HEK293 (cell line): ENCODE data around the gene WASL.

Experiments used
- BCL11B ChIP-seq: fragments of 450-650 bp; formaldehyde crosslinking; IDR thresholded peaks from 2 replicates; pipeline ENCODE4 v1.5.1; 2016; ENCODE audit warnings: low read depth, missing biosample characterization, missing genetic modification characterization
- GLI2 ChIP-seq: fragments of 450-650 bp; formaldehyde crosslinking; IDR thresholded peaks from 2 replicates; pipeline ENCODE4; 2017; ENCODE audit warnings: missing biosample characterization, missing genetic modification characterization, low read depth, borderline replicate concordance
- HOXD13 ChIP-seq: sonication (generic); formaldehyde crosslinking; IDR thresholded peaks from 2 replicates; pipeline ENCODE4 v1.8.0; 2022; ENCODE audit warnings: missing genetic modification reagents, borderline replicate concordance
- RBAK ChIP-seq: fragments of 450-650 bp; formaldehyde crosslinking; IDR thresholded peaks from 2 replicates; pipeline ENCODE4 v1.5.1; 2016; ENCODE audit warnings: missing biosample characterization, missing genetic modification characterization
- SALL2 ChIP-seq: fragments of 450-650 bp; formaldehyde crosslinking; IDR thresholded peaks from 2 replicates; pipeline ENCODE4 v1.5.0; 2017; ENCODE audit warnings: missing biosample characterization, mild to moderate bottlenecking, missing genetic modification characterization, borderline replicate concordance
- SETDB1 ChIP-seq: IDR thresholded peaks from one replicate; pipeline ENCODE4 v1.6.1; 2017; ENCODE audit warnings: mild to moderate bottlenecking, low read length, moderate library complexity, mixed read lengths; ENCODE audit not compliant: insufficient read length
- WT1 ChIP-seq: fragments of 450-650 bp; formaldehyde crosslinking; IDR thresholded peaks from 2 replicates; pipeline ENCODE4 v1.5.1; 2016; ENCODE audit warnings: missing biosample characterization, missing genetic modification characterization
- YY2 ChIP-seq: fragments of 450-650 bp; formaldehyde crosslinking; IDR thresholded peaks from 2 replicates; pipeline ENCODE4 v1.5.1; 2016; ENCODE audit warnings: missing biosample characterization, missing genetic modification characterization
- ZFP3 ChIP-seq: fragments of 450-650 bp; formaldehyde crosslinking; IDR thresholded peaks from 2 replicates; pipeline ENCODE4 v1.5.1; 2016; ENCODE audit warnings: low read depth, missing biosample characterization, missing genetic modification characterization
- ZNF10 ChIP-seq: fragments of 450-650 bp; formaldehyde crosslinking; IDR thresholded peaks from 2 replicates; pipeline ENCODE4 v1.5.1; 2017; ENCODE audit warnings: missing biosample characterization, missing genetic modification characterization
- ZNF169 ChIP-seq: fragments of 450-650 bp; formaldehyde crosslinking; IDR thresholded peaks from 2 replicates; pipeline ENCODE4 v1.5.1; 2016; ENCODE audit warnings: missing biosample characterization, missing genetic modification characterization
- ZNF292 ChIP-seq: fragments of 450-650 bp; formaldehyde crosslinking; IDR thresholded peaks from 2 replicates; pipeline ENCODE4 v1.5.1; 2016; ENCODE audit warnings: low read depth, missing biosample characterization, missing genetic modification characterization, borderline replicate concordance
- ZNF311 ChIP-seq: fragments of 450-650 bp; formaldehyde crosslinking; IDR thresholded peaks from 2 replicates; pipeline ENCODE4 v1.5.1; 2017; ENCODE audit warnings: missing biosample characterization, missing genetic modification characterization, borderline replicate concordance
- ZNF37A ChIP-seq: fragments of 450-650 bp; IDR thresholded peaks from 2 replicates; pipeline ENCODE4 v1.5.1; 2018; ENCODE audit warnings: missing biosample characterization, missing genetic modification characterization
- ZNF664 ChIP-seq: fragments of 450-650 bp; formaldehyde crosslinking; IDR thresholded peaks from 2 replicates; pipeline ENCODE4 v1.5.1; 2016; ENCODE audit warnings: missing biosample characterization, missing genetic modification characterization
- ZNF670 ChIP-seq: fragments of 450-650 bp; formaldehyde crosslinking; IDR thresholded peaks from 2 replicates; pipeline ENCODE4 v1.5.1; 2016; ENCODE audit warnings: missing biosample characterization, missing genetic modification characterization, low read depth
- ZNF677 ChIP-seq: fragments of 450-650 bp; IDR thresholded peaks from 2 replicates; pipeline ENCODE4 v1.5.0; 2018; ENCODE audit warnings: missing biosample characterization, mild to moderate bottlenecking, missing genetic modification characterization, moderate library complexity
- ZNF707 ChIP-seq: fragments of 450-650 bp; formaldehyde crosslinking; IDR thresholded peaks from 2 replicates; pipeline ENCODE4 v1.5.1; 2016; ENCODE audit warnings: missing biosample characterization, missing genetic modification characterization
- ZNF776 ChIP-seq: fragments of 450-650 bp; formaldehyde crosslinking; IDR thresholded peaks from 2 replicates; pipeline ENCODE4 v1.5.0; 2017; ENCODE audit warnings: missing biosample characterization, missing genetic modification characterization, borderline replicate concordance
- ZNF792 ChIP-seq: fragments of 450-650 bp; formaldehyde crosslinking; IDR thresholded peaks from 2 replicates; pipeline ENCODE4 v1.5.1; 2016; ENCODE audit warnings: missing biosample characterization, missing genetic modification characterization
- ZNF837 ChIP-seq: fragments of 450-650 bp; formaldehyde crosslinking; IDR thresholded peaks from 2 replicates; pipeline ENCODE4 v1.5.1; 2016; ENCODE audit warnings: missing biosample characterization, missing genetic modification characterization
- TF ChIP-seq, protein P1 (sequence below): fragments of 450-650 bp; formaldehyde crosslinking; IDR thresholded peaks from 2 replicates; pipeline ENCODE4; 2016; ENCODE audit warnings: missing biosample characterization, missing genetic modification characterization
- TF ChIP-seq, protein P2 (sequence below): fragments of 450-650 bp; formaldehyde crosslinking; IDR thresholded peaks from 2 replicates; pipeline ENCODE4 v1.5.1; 2016; ENCODE audit warnings: missing biosample characterization, missing genetic modification characterization
- TF ChIP-seq, protein P3 (sequence below): fragments of 450-650 bp; formaldehyde crosslinking; IDR thresholded peaks from 2 replicates; pipeline ENCODE4 v1.5.1; 2016; ENCODE audit warnings: missing biosample characterization, missing genetic modification characterization
- TF ChIP-seq, protein P4 (sequence below): fragments of 450-650 bp; formaldehyde crosslinking; IDR thresholded peaks from 2 replicates; pipeline ENCODE4 v1.5.1; 2016; ENCODE audit warnings: missing biosample characterization, missing genetic modification characterization, low read depth
- TF ChIP-seq, protein P5 (sequence below): fragments of 450-650 bp; formaldehyde crosslinking; IDR thresholded peaks from 2 replicates; pipeline ENCODE4 v1.5.1; 2016; ENCODE audit warnings: missing biosample characterization, missing genetic modification characterization
- TF ChIP-seq, protein P6 (sequence below): fragments of 450-650 bp; formaldehyde crosslinking; IDR thresholded peaks from 2 replicates; pipeline ENCODE4 v1.5.1; 2016; ENCODE audit warnings: missing biosample characterization, missing genetic modification characterization
- TF ChIP-seq, protein P7 (sequence below): fragments of 450-650 bp; formaldehyde crosslinking; IDR thresholded peaks from 2 replicates; pipeline ENCODE4 v1.5.1; 2016; ENCODE audit warnings: missing biosample characterization, missing genetic modification characterization

WASL gene

DNA sequence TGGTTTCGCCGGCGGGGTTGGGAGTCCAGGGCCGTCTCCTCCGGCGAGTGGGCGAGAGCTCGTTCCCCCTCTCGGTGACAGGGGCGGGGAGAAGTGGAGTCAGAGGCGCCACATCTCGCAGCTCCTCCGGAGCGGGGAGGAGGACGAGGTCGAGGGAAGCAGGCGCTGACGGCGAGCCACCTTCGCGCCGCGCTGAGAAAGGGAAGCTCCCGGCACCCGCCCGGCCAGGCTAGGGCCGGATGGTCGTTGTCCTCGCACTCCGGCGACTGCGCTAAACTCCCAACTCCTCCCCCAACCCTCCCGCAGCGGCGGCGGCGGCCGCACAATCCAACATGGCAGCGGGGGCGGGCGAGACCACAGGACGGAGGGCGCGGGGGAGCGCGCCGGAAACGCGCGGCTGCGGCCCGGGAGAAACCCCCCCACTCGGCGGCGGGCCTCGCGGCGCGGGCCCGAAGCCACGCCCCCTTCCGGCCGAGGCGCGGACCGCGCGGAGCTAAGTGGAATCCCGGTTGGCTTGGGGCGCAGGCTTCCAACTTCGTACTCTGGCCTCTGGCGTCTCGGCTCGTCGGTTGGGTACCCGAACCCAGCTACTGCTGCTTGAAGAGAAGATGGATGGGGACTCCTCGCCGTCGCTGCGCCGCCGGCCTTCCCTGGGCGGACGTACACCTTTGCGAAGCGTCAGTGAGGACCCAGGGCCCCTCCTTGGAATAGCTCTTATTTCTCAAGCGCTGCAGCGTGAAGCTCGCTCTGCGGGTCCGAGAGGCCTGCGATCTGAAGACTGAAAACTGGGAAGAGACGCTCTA, at the start of gene WASL (continued):
- TF ChIP-seq HOXD13 (CRISPR knock-in tag) = no peak
- TF ChIP-seq, protein P1, sequence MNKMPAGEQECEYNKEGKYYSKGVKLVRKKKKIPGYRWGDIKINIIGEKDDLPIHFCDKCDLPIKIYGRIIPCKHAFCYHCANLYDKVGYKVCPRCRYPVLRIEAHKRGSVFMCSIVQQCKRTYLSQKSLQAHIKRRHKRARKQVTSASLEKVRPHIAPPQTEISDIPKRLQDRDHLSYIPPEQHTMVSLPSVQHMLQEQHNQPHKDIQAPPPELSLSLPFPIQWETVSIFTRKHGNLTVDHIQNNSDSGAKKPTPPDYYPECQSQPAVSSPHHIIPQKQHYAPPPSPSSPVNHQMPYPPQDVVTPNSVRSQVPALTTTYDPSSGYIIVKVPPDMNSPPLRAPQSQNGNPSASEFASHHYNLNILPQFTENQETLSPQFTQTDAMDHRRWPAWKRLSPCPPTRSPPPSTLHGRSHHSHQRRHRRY (tag by site-specific recombination) = no peak
- no peak for TF ChIP-seq ZNF311 (tag by site-specific recombination)
- no peak for TF ChIP-seq ZNF792 (tag by site-specific recombination)
- TF ChIP-seq ZNF292 (tag by site-specific recombination) = no peak
- no peak for TF ChIP-seq GLI2 (tag by site-specific recombination)
- TF ChIP-seq, protein P2, sequence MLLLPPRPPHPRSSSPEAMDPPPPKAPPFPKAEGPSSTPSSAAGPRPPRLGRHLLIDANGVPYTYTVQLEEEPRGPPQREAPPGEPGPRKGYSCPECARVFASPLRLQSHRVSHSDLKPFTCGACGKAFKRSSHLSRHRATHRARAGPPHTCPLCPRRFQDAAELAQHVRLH (tag by site-specific recombination) = no peak
- no peak for TF ChIP-seq ZNF10
- no peak for TF ChIP-seq ZNF677
- TF ChIP-seq, protein P3, sequence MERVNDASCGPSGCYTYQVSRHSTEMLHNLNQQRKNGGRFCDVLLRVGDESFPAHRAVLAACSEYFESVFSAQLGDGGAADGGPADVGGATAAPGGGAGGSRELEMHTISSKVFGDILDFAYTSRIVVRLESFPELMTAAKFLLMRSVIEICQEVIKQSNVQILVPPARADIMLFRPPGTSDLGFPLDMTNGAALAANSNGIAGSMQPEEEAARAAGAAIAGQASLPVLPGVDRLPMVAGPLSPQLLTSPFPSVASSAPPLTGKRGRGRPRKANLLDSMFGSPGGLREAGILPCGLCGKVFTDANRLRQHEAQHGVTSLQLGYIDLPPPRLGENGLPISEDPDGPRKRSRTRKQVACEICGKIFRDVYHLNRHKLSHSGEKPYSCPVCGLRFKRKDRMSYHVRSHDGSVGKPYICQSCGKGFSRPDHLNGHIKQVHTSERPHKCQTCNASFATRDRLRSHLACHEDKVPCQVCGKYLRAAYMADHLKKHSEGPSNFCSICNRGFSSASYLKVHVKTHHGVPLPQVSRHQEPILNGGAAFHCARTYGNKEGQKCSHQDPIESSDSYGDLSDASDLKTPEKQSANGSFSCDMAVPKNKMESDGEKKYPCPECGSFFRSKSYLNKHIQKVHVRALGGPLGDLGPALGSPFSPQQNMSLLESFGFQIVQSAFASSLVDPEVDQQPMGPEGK (tag by site-specific recombination) = peak; percentile 82
- no peak for TF ChIP-seq SALL2 (tag by site-specific recombination)
- no peak for TF ChIP-seq ZFP3 (tag by site-specific recombination)
- no peak for TF ChIP-seq ZNF707 (tag by site-specific recombination)
- TF ChIP-seq ZNF169 (tag by site-specific recombination) = no peak
- TF ChIP-seq ZNF776 (tag by site-specific recombination) = no peak
- TF ChIP-seq, protein P4, sequence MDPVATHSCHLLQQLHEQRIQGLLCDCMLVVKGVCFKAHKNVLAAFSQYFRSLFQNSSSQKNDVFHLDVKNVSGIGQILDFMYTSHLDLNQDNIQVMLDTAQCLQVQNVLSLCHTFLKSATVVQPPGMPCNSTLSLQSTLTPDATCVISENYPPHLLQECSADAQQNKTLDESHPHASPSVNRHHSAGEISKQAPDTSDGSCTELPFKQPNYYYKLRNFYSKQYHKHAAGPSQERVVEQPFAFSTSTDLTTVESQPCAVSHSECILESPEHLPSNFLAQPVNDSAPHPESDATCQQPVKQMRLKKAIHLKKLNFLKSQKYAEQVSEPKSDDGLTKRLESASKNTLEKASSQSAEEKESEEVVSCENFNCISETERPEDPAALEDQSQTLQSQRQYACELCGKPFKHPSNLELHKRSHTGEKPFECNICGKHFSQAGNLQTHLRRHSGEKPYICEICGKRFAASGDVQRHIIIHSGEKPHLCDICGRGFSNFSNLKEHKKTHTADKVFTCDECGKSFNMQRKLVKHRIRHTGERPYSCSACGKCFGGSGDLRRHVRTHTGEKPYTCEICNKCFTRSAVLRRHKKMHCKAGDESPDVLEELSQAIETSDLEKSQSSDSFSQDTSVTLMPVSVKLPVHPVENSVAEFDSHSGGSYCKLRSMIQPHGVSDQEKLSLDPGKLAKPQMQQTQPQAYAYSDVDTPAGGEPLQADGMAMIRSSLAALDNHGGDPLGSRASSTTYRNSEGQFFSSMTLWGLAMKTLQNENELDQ = no peak
- TF ChIP-seq, protein P5, sequence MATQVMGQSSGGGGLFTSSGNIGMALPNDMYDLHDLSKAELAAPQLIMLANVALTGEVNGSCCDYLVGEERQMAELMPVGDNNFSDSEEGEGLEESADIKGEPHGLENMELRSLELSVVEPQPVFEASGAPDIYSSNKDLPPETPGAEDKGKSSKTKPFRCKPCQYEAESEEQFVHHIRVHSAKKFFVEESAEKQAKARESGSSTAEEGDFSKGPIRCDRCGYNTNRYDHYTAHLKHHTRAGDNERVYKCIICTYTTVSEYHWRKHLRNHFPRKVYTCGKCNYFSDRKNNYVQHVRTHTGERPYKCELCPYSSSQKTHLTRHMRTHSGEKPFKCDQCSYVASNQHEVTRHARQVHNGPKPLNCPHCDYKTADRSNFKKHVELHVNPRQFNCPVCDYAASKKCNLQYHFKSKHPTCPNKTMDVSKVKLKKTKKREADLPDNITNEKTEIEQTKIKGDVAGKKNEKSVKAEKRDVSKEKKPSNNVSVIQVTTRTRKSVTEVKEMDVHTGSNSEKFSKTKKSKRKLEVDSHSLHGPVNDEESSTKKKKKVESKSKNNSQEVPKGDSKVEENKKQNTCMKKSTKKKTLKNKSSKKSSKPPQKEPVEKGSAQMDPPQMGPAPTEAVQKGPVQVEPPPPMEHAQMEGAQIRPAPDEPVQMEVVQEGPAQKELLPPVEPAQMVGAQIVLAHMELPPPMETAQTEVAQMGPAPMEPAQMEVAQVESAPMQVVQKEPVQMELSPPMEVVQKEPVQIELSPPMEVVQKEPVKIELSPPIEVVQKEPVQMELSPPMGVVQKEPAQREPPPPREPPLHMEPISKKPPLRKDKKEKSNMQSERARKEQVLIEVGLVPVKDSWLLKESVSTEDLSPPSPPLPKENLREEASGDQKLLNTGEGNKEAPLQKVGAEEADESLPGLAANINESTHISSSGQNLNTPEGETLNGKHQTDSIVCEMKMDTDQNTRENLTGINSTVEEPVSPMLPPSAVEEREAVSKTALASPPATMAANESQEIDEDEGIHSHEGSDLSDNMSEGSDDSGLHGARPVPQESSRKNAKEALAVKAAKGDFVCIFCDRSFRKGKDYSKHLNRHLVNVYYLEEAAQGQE (tag by site-specific recombination) = peak; percentile 57
- TF ChIP-seq RBAK (tag by site-specific recombination) = no peak
- 0 out of 2 replicates have a peak, but pooled peaks have one; percentile 25 for TF ChIP-seq ZNF37A
- TF ChIP-seq ZNF670 (tag by site-specific recombination) = no peak
- TF ChIP-seq ZNF837 (tag by site-specific recombination) = no peak
- 0 out of 2 replicates have a peak, but pooled peaks have one; percentile 18 for TF ChIP-seq WT1 (tag by site-specific recombination)
- TF ChIP-seq ZNF664 (tag by site-specific recombination) = no peak
- TF ChIP-seq, protein P6, sequence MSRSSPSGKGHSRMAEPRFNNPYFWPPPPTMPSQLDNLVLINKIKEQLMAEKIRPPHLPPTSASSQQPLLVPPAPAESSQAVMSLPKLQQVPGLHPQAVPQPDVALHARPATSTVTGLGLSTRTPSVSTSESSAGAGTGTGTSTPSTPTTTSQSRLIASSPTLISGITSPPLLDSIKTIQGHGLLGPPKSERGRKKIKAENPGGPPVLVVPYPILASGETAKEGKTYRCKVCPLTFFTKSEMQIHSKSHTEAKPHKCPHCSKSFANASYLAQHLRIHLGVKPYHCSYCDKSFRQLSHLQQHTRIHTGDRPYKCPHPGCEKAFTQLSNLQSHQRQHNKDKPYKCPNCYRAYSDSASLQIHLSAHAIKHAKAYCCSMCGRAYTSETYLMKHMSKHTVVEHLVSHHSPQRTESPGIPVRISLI = no peak
- TF ChIP-seq, protein P7, sequence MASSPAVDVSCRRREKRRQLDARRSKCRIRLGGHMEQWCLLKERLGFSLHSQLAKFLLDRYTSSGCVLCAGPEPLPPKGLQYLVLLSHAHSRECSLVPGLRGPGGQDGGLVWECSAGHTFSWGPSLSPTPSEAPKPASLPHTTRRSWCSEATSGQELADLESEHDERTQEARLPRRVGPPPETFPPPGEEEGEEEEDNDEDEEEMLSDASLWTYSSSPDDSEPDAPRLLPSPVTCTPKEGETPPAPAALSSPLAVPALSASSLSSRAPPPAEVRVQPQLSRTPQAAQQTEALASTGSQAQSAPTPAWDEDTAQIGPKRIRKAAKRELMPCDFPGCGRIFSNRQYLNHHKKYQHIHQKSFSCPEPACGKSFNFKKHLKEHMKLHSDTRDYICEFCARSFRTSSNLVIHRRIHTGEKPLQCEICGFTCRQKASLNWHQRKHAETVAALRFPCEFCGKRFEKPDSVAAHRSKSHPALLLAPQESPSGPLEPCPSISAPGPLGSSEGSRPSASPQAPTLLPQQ (tag by site-specific recombination) = no peak
- TF ChIP-seq BCL11B (tag by site-specific recombination) = 0 out of 2 replicates have a peak, but pooled peaks have one; percentile 33
- peak; percentile 65 for TF ChIP-seq YY2 (tag by site-specific recombination)
- no peak for TF ChIP-seq SETDB1
